ENCODE results near the gene CCNI2. TPM values are rescaled to one million over a fixed set of nuclear protein-coding genes. Genes with fewer than 3 reads are reported as not detected.

The CCNI2 gene
- total RNA-seq, 4 donors from 2014 or later: not detected

DNA sequence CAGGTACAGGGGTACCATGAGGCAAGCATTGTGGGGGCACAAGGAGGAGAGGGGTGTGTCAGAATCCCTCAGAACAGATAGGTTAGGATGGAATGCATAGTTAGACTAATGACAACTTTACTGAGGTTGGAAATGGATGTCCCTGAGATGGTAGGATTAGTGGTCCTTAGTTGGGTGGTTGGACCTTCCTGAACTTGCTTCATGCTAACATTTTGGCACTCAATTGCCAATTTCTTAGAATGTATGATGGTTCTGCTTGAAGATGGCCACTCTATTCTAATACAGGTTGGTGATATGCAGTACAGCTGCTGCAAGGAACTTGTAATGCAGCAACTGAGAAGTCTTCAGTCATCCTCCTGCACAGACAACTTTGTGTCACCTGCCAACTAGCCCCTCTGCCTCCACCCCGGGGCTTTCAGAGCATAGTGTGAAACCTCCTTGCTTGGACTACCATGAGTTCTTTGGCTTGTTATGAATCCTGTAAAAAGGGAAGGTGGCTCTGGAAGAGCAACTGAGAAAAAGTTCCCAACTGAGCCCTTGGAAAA is 5.4 kb downstream of the CCNI2 start:
- peaks cover 0 to 22% (median 2%) of the 10 kb centered on the region in 4 donors for H3K4me1 ChIP-seq
- 88 to 93% methylated on average over 1 of the region's 1 CpG for WGBS, 2 donors
- no peak overlapping the region for H3K27ac ChIP-seq
- TF ChIP-seq, protein P1, sequence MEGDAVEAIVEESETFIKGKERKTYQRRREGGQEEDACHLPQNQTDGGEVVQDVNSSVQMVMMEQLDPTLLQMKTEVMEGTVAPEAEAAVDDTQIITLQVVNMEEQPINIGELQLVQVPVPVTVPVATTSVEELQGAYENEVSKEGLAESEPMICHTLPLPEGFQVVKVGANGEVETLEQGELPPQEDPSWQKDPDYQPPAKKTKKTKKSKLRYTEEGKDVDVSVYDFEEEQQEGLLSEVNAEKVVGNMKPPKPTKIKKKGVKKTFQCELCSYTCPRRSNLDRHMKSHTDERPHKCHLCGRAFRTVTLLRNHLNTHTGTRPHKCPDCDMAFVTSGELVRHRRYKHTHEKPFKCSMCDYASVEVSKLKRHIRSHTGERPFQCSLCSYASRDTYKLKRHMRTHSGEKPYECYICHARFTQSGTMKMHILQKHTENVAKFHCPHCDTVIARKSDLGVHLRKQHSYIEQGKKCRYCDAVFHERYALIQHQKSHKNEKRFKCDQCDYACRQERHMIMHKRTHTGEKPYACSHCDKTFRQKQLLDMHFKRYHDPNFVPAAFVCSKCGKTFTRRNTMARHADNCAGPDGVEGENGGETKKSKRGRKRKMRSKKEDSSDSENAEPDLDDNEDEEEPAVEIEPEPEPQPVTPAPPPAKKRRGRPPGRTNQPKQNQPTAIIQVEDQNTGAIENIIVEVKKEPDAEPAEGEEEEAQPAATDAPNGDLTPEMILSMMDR (IDR thresholded peaks at IDR 0.05): no peak
- no peak for TF ChIP-seq EP300 (IDR thresholded peaks at IDR 0.05)
- no peak for TF ChIP-seq POLR2A (IDR thresholded peaks at IDR 0.05)
- H3K4me3 ChIP-seq: no peak overlapping the region
- no peak for DNase-seq (ENCODE audit: low spot score in 2 of 2)
- H3K27me3 ChIP-seq: peaks cover 0 to 5% of the 10 kb centered on the region in 2 donors
- peaks cover 0 to 10% (median 0%) of the 10 kb centered on the region in 3 donors for H3K36me3 ChIP-seq
- no peaks in the 10 kb centered on the region for H3K9me3 ChIP-seq

- H3K4me3 ChIP-seq: no peak overlapping the region
- no peaks in the 10 kb centered on the region for H3K9me3 ChIP-seq
- no peak overlapping the region for H3K27ac ChIP-seq
- peaks cover 0 to 20% (median 2%) of the 10 kb centered on the region in 4 donors for H3K4me1 ChIP-seq
- TF ChIP-seq, protein P1 (IDR thresholded peaks at IDR 0.05): no peak
- TF ChIP-seq EP300 (IDR thresholded peaks at IDR 0.05): no peak
- TF ChIP-seq POLR2A (IDR thresholded peaks at IDR 0.05): no peak
- DNase-seq (ENCODE audit: low spot score in 2 of 2): no peak
- 78 to 80% methylated on average over 2 of the region's 2 CpGs for WGBS, 2 donors
- H3K27me3 ChIP-seq: no peaks in the 10 kb centered on the region
- H3K36me3 ChIP-seq: peaks cover 0 to 17% (median 0%) of the 10 kb centered on the region in 3 donors
These were observed 6.1 kb downstream of the CCNI2 start for GRCh38 chr5:132753135-132753987.

GRCh38 chr5:132754111-132754510 is 6.9 kb downstream of the CCNI2 start:
- TF ChIP-seq POLR2A (IDR thresholded peaks at IDR 0.05): no peak
- TF ChIP-seq, protein P1 (IDR thresholded peaks at IDR 0.05): no peak
- TF ChIP-seq EP300 (IDR thresholded peaks at IDR 0.05): no peak
- no peak for DNase-seq (ENCODE audit: low spot score in 2 of 2)
- Histone ChIP-seq H3K27ac (no peak overlapping the region), H3K9me3 (no peaks in the 10 kb centered on the region), H3K27me3 (no peaks in the 10 kb centered on the region), H3K36me3 (peaks cover 0 to 24% (median 0%) of the 10 kb centered on the region in 3 donors), H3K4me3 (no peak overlapping the region), H3K4me1 (peaks cover 0 to 20% (median 2%) of the 10 kb centered on the region in 4 donors)
- WGBS, 2 donors: 96% methylated on average over 4 of the region's 4 CpGs

DNA sequence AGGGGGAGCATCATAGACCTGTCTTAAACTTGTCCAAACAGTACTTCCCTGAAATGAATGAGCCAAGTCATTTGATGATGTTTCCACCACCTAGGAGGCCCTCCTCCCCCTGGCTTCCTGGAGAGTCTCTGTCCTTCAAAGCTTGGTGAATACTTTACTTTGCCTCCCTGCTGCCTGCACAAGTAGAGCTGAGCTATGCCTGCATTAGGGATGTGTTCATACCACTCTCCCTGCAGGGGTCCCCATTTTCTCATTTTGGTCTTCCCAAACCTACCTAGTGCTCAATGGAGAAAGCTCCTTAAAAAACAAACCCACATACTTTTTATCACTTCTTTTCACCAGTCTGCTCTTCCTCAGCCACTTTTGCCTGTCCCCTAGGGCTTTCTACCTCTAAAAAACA is 7.7 kb downstream of the CCNI2 start:
- Histone ChIP-seq H3K27me3 (no peaks in the 10 kb centered on the region), H3K9me3 (no peaks in the 10 kb centered on the region), H3K27ac (no peak overlapping the region), H3K36me3 (peaks cover 0 to 33% (median 0%) of the 10 kb centered on the region in 3 donors), H3K4me3 (no peak overlapping the region), H3K4me1 (peaks cover 0 to 17% (median 2%) of the 10 kb centered on the region in 4 donors)
- DNase-seq (ENCODE audit: low spot score in 2 of 2): no peak
- TF ChIP-seq EP300 (IDR thresholded peaks at IDR 0.05) (no peak), POLR2A (IDR thresholded peaks at IDR 0.05) (no peak)
- TF ChIP-seq, protein P1 (IDR thresholded peaks at IDR 0.05): no peak

GRCh38 chr5:132756542-132756941 is 9.3 kb downstream of the CCNI2 start:
- WGBS, 2 donors: 68 to 96% methylated on average over 5 of the region's 5 CpGs
- Histone ChIP-seq H3K36me3 (peaks cover 0 to 48% (median 0%) of the 10 kb centered on the region in 3 donors), H3K27me3 (no peaks in the 10 kb centered on the region), H3K4me3 (no peak overlapping the region), H3K9me3 (no peaks in the 10 kb centered on the region), H3K27ac (no peak overlapping the region), H3K4me1 (peaks cover 0 to 4% (median 2%) of the 10 kb centered on the region in 4 donors)
- DNase-seq (ENCODE audit: low spot score in 2 of 2): no peak
- no peak for TF ChIP-seq EP300 (IDR thresholded peaks at IDR 0.05)
- TF ChIP-seq, protein P1 (IDR thresholded peaks at IDR 0.05): no peak
- TF ChIP-seq POLR2A (IDR thresholded peaks at IDR 0.05): no peak

All from tibial nerve (tissue), 4 donors.